ENCODE measurements around the gene BAIAP2L1. TPM values are rescaled to one million over a fixed set of nuclear protein-coding genes. Genes with fewer than 3 reads are reported as not detected.
"Not testable (repeated sequence)": the region's sequence is repeated elsewhere in the genome, so short reads cannot be mapped to it uniquely, and the experiment has no call there.

The BAIAP2L1 gene, protein sequence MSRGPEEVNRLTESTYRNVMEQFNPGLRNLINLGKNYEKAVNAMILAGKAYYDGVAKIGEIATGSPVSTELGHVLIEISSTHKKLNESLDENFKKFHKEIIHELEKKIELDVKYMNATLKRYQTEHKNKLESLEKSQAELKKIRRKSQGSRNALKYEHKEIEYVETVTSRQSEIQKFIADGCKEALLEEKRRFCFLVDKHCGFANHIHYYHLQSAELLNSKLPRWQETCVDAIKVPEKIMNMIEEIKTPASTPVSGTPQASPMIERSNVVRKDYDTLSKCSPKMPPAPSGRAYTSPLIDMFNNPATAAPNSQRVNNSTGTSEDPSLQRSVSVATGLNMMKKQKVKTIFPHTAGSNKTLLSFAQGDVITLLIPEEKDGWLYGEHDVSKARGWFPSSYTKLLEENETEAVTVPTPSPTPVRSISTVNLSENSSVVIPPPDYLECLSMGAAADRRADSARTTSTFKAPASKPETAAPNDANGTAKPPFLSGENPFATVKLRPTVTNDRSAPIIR
- total RNA-seq (10 to 100 TPM; 16.9 to 37.5 (median 25.4) TPM), polyA plus RNA-seq (10 to 100 TPM; 21.8 to 49.0 (median 23.1) TPM)
- long read RNA-seq, donor 1, transcript BAIAP2L1-201 (14 exons, 3,622 nt): major isoform, 6 of 13 reads
- long read RNA-seq, donor 1, partial matches to known transcripts: 7 of 13 reads
- long read RNA-seq, donor 1, other reads (novel, unspliced or antisense): 0 of 13 reads
- long read RNA-seq, donor 2, partial matches to known transcripts: 0 of 3 reads
- long read RNA-seq, donor 2, other reads (novel, unspliced or antisense): 0 of 3 reads
- long read RNA-seq, donor 3, partial matches to known transcripts: 6 of 11 reads
- long read RNA-seq, donor 3, other reads (novel, unspliced or antisense): 0 of 11 reads
- long read RNA-seq, donor 4, transcript BAIAP2L1-201 (14 exons, 3,622 nt): major isoform, 5 of 13 reads
- long read RNA-seq, donor 4, partial matches to known transcripts: 7 of 13 reads
- long read RNA-seq, donor 4, other reads (novel, unspliced or antisense): 1 of 13 reads
- long read RNA-seq, donor 5, transcript BAIAP2L1-201 (14 exons, 3,622 nt): major isoform, 32 of 50 reads
- long read RNA-seq, donor 5, partial matches to known transcripts: 6 of 50 reads
- long read RNA-seq, donor 5, other reads (novel, unspliced or antisense): 12 of 50 reads
- long read RNA-seq, donor 6, partial matches to known transcripts: 4 of 8 reads
- long read RNA-seq, donor 6, other reads (novel, unspliced or antisense): 1 of 8 reads
- long read RNA-seq, donor 7: 0 reads
- long read RNA-seq, donor 8, transcript BAIAP2L1-201 (14 exons, 3,622 nt): major isoform, 8 of 8 reads
- long read RNA-seq, donor 8, partial matches to known transcripts: 0 of 8 reads
- long read RNA-seq, donor 8, other reads (novel, unspliced or antisense): 0 of 8 reads
- long read RNA-seq, donor 9, partial matches to known transcripts: 7 of 10 reads
- long read RNA-seq, donor 9, other reads (novel, unspliced or antisense): 0 of 10 reads
- long read RNA-seq, donor 10, partial matches to known transcripts: 0 of 1 reads
- long read RNA-seq, donor 10, other reads (novel, unspliced or antisense): 0 of 1 reads

DNA sequence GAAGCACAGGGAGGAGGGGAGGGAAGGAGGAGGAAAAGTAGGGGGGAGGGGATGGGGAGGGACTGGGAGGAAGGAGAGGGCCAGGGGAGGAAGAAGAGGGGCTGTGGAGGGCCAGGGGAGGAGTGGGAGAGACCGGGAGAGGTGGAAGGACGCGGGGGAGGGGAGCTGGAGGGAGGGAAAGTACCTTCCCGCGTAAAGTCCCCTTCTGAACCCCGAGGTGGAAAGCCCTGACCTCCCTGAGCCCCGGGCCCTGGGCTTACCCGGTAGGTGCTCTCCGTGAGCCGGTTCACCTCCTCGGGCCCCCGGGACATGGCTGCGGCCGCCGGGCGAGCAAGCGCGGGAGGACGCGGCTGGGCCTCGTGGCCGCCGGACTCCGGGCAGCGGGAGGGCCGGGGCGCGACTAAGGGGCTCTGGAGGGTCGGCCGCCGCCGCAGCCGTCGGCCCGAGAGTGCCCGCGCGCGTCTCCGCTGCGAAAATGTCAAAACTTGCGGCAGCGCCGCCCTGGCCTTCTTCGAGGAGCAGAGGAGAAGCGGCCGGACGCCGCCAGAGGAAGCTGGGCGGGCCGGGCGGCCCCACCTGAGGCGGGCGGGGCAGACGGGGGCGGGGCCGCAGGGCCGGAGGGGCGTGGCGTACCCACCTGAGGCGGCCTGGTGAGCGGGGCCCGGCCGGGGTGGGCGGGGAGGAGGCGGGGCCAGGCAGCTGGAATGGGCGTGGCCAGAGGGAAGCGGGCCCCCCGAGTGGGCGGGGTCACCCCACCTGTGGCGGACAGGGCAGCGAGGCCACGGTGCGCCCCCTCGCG is at the start of gene BAIAP2L1:
BAIAP2L1 (minus strand) TSS at position 549 of the 799 bp plus-strand sequence; CDS start at position 311, 238 bp downstream.
- H3K4me3 ChIP-seq: peak within 1 kb of the TSS in 3 of 4 donors; percentile 40 to 93 (median 61)
- WGBS, 4 donors: 0 to 1% (median 1%) methylated on average over 15 to 76 of the region's 76 CpGs
- no peaks in the 10 kb centered on the region for H3K27me3 ChIP-seq
- H3K9me3 ChIP-seq (replicated peaks in 1 of 3): no peaks in the 10 kb centered on the region
- intact Hi-C loops (cut with DNase I): loop anchor here (2.0 to 5.0 kb wide), 2 partner anchors 103 to 106 kb away; no protein-coding TSS in a partner anchor
- peaks cover 0 to 18% of the 10 kb centered on the region in 2 donors for H3K4me1 ChIP-seq (replicated peaks in 1 of 2)
- peak; percentile 89 to 97 (median 94) for DNase-seq
- no peaks in the 10 kb centered on the region for H3K36me3 ChIP-seq (replicated peaks in 1 of 2)
- TF ChIP-seq POLR2A (IDR thresholded peaks at IDR 0.05): peak in 1 of 2 donors; percentile 68
- peak in 1 of 6 experiments; percentile 43 for TF ChIP-seq CTCF (IDR thresholded peaks at IDR 0.05)
- peak within 1 kb of the TSS; percentile 43 to 85 (median 71) for H3K27ac ChIP-seq

DNA sequence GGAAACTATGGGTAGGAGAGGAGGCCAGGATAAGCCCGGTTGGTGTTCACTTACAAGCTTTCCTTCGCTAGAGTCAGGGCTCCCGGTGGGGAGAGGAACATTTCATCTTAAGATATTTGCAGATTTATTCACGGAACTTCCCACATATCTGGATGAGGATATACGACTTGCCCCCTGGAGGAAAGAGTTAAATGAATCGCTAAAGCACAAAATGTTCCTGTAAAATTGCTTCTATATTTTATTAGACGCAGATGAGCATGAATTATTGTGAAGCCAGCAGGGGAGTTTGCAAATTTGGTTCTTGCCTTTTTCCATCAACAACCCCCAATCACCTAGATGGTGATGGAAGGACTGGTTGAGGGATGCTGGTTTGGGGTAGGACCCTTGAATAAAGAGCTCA is 47.9 kb upstream of the BAIAP2L1 start:
- Histone ChIP-seq H3K27me3 (no peaks in the 10 kb centered on the region), H3K4me3 (no peak overlapping the region), H3K4me1 (replicated peaks in 1 of 2) (no peaks in the 10 kb centered on the region), H3K27ac (no peak overlapping the region), H3K36me3 (replicated peaks in 1 of 2) (no peaks in the 10 kb centered on the region), H3K9me3 (replicated peaks in 1 of 3) (no peaks in the 10 kb centered on the region)
- DNase-seq: no peak
- TF ChIP-seq POLR2A (IDR thresholded peaks at IDR 0.05) (no peak), CTCF (IDR thresholded peaks at IDR 0.05) (no peak)
- intact Hi-C loops (cut with DNase I): no loop called here
- WGBS, 4 donors: 77 to 80% (median 79%) methylated on average over 7 of the region's 7 CpGs

- intact Hi-C loops (cut with DNase I); H3K4me1 ChIP-seq (replicated peaks in 1 of 2); H3K36me3 ChIP-seq (replicated peaks in 1 of 2); H3K9me3 ChIP-seq (replicated peaks in 1 of 3); H3K27me3 ChIP-seq; H3K4me3 ChIP-seq; DNase-seq; H3K27ac ChIP-seq: not testable (repeated sequence)
- WGBS, 4 donors: 80 to 90% (median 81%) methylated on average over 2 of the region's 2 CpGs
Observed at GRCh38 chr7:98440992-98441391, 40.1 kb upstream of the BAIAP2L1 start.

All from adrenal gland (tissue), 19 donors.